GM19238 (cell line): ENCODE measurements around the gene C11orf87.

ENCODE experiments used
- DNase-seq: peaks from one replicate; pipeline ENCODE4 v3.0.0; 2011; ENCODE audit warnings: low spot score; ENCODE audit not compliant: insufficient read length

Gene C11orf87

DNA sequence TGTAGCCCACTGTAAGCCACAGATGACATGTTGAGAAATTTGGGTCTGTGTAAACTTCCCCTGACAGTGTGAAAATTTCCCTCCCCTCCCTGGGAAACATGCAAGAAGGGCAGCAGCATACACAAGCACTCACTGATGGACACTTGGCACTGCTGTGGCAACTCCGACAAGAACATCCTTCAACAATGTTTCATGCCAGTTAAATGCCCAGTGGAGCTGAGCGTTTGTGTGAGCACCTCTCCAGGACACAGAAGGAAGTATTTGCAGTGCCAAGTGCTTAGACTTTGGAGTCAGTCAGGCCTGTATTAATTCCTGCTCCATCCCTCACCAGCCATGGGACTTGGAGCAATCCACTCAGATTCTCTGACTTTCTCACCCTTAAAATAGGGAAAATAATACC is 17.7 kb downstream of the C11orf87 start:
- no peak for DNase-seq

DNA sequence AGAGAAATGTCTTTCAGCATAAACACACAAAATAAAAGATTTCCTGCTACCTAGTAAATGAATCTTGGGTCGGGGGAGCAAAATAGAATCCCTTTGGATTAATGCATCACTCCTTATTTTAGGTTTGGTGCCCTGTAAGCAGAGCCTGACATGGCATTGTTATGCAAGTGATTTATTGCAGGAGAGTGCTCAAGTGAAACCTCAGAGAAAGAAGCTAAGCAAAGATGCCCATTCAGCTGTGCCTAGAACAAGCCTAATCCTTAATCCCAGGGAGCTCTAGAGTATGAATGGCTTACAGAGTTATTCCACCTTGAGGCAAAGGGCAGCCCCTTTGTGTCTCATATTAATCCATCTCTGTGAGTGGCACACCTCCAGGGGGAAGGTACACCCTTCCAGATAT is 21.1 kb downstream of the C11orf87 start:
- no peak for DNase-seq

DNA sequence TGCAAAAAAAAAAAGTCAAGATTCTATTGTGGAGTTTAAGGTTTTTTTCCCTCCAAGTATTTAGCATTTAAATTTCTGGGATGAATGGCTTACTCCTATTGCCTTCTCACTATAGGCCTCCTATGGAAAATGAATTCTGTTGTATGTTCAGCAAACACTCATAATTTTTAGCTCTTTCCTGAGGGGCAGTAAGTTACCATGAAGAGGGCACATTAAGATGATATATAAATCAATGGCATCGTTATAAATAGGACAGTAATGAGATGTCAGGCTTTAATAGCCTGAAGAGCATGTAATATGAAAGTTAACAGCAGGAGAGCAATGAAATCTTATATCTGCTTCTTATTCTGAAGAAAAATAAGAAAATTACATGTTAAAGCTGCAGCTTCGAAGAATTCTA is 32.9 kb downstream of the C11orf87 start:
- no peak for DNase-seq
